IMR-90 (cell line): ENCODE data around the gene CADM1. TPM values are rescaled to one million over a fixed set of nuclear protein-coding genes. Genes with fewer than 3 reads are reported as not detected.

ENCODE experiments used
- ATAC-seq: fragments of 200-7000 bp; cut with Tn5 transposase; 2 replicates; pipeline ENCODE4 v1.9.1; 2020; ENCODE audit warnings: low read depth, mild to moderate bottlenecking, moderate library complexity
- BruUV-seq: library from RNA; stranded (reverse); fragments of 400-500 nt; replicated peaks from 2 replicates; lab custom pipeline; 2021; lab: Mats Ljungman, UMichigan
- CTCF ChIA-PET: fragments of 300-600 bp; formaldehyde crosslinking; extraction: SDS; loops from one replicate; lab custom pipeline; 2021; ENCODE audit warnings: antibody characterized with exemption; lab: Yijun Ruan, JAX
- POLR2A ChIA-PET: fragments of 300-600 bp; sonication (Branson Sonifier 250); formaldehyde crosslinking; loops from one replicate; lab custom pipeline; 2022; ENCODE audit warnings: antibody characterized with exemption; ENCODE audit not compliant: unreplicated experiment; lab: Charles Lee
- DNase-seq: peaks from one replicate; pipeline ENCODE4 v3.0.0; 2013
- H2AFZ ChIP-seq: replicated peaks from 2 replicates; pipeline ENCODE3; 2013; ENCODE audit warnings: low read length, mild to moderate bottlenecking; ENCODE audit not compliant: poor library complexity
- H2AK5ac ChIP-seq: 2 replicates; pipeline ENCODE4 v1.6.1; 2013; ENCODE audit warnings: low read depth, low read length, inconsistent platforms
- H2AK9ac ChIP-seq: replicated peaks from 2 replicates; pipeline ENCODE3; 2013; ENCODE audit warnings: mild to moderate bottlenecking, low read depth, low read length, moderate library complexity; ENCODE audit not compliant: poor library complexity
- H2BK120ac ChIP-seq: 2 replicates; pipeline ENCODE4 v1.6.1; 2013; ENCODE audit warnings: low read depth, low read length, inconsistent platforms
- H2BK15ac ChIP-seq: 3 replicates; pipeline ENCODE4 v1.6.1; 2013; ENCODE audit warnings: low read depth, low read length, inconsistent platforms
- H2BK20ac ChIP-seq: 2 replicates; pipeline ENCODE4 v1.6.1; 2013; ENCODE audit warnings: low read depth, mild to moderate bottlenecking, inconsistent platforms, low read length, moderate library complexity
- H2BK5ac ChIP-seq: 2 replicates; pipeline ENCODE4 v1.6.1; 2013; ENCODE audit warnings: mild to moderate bottlenecking, low read depth, low read length, inconsistent platforms; ENCODE audit not compliant: poor library complexity, severe bottlenecking
- H3K14ac ChIP-seq: replicated peaks from 2 replicates; pipeline ENCODE4 v1.6.1; 2013; ENCODE audit warnings: low read depth, low read length, inconsistent platforms
- H3K18ac ChIP-seq: 2 replicates; pipeline ENCODE4 v1.6.1; 2013; ENCODE audit warnings: low read depth, low read length, control low read depth
- H3K23ac ChIP-seq: 2 replicates; pipeline ENCODE4 v1.6.1; 2013; ENCODE audit warnings: low read depth, low read length, inconsistent platforms
- H3K27ac ChIP-seq: 2 replicates; pipeline ENCODE4 v1.5.1; 2013; ENCODE audit warnings: mild to moderate bottlenecking, control low read depth, low read length; ENCODE audit not compliant: insufficient read depth
- H3K27me3 ChIP-seq: 2 replicates; pipeline ENCODE4 v1.6.1; 2013; ENCODE audit warnings: low read length; ENCODE audit not compliant: control insufficient read depth, insufficient read depth
- H3K36me3 ChIP-seq: 2 replicates; pipeline ENCODE4 v1.6.1; 2013; ENCODE audit warnings: low read length, mixed read lengths; ENCODE audit not compliant: control insufficient read depth, insufficient read depth
- H3K4ac ChIP-seq: 2 replicates; pipeline ENCODE4 v1.6.1; 2013; ENCODE audit warnings: low read depth, low read length, inconsistent platforms
- H3K4me1 ChIP-seq: 2 replicates; pipeline ENCODE4 v1.6.1; 2013; ENCODE audit warnings: low read length, mixed read lengths; ENCODE audit not compliant: control insufficient read depth, insufficient read depth
- H3K4me2 ChIP-seq: 2 replicates; pipeline ENCODE4 v1.6.1; 2013; ENCODE audit warnings: low read depth, mild to moderate bottlenecking, control low read depth, low read length, moderate library complexity
- H3K4me3 ChIP-seq: 2 replicates; pipeline ENCODE4 v1.5.1; 2013; ENCODE audit warnings: low read depth, mild to moderate bottlenecking, control low read depth, low read length, moderate library complexity; ENCODE audit not compliant: insufficient read depth
- H3K56ac ChIP-seq: 2 replicates; pipeline ENCODE4 v1.6.1; 2013; ENCODE audit warnings: low read length, inconsistent platforms; ENCODE audit not compliant: insufficient read depth; ENCODE audit errors: extremely low read depth
- H3K79me1 ChIP-seq, 2 experiments: 2 replicates each; pipeline ENCODE4 v1.6.1; 2013; ENCODE audit warnings: low read length in 2 of 2, inconsistent platforms in 1 of 2, low read depth in 1 of 2
- H3K9ac ChIP-seq: 2 replicates; pipeline ENCODE4 v1.6.1; 2013; ENCODE audit warnings: low read depth, low read length, control low read depth
- H3K9me1 ChIP-seq: 2 replicates; pipeline ENCODE4 v1.6.1; 2013; ENCODE audit warnings: low read length, inconsistent platforms; ENCODE audit not compliant: insufficient read depth
- H3K9me3 ChIP-seq: 2 replicates; pipeline ENCODE4 v1.6.1; 2013; ENCODE audit warnings: low read length; ENCODE audit not compliant: control insufficient read depth, insufficient read depth
- H4K20me1 ChIP-seq: 2 replicates; pipeline ENCODE4 v1.6.1; 2013; ENCODE audit warnings: low read length, inconsistent platforms; ENCODE audit not compliant: insufficient read depth
- H4K5ac ChIP-seq: 2 replicates; pipeline ENCODE4 v1.6.1; 2013; ENCODE audit warnings: mild to moderate bottlenecking, low read depth, low read length, control low read depth
- H4K8ac ChIP-seq, 2 experiments: 2 replicates each; pipeline ENCODE4 v1.6.1; 2013; ENCODE audit warnings: low read depth in 2 of 2, low read length in 2 of 2, control low read depth in 1 of 2, inconsistent platforms in 1 of 2
- H4K91ac ChIP-seq: 2 replicates; pipeline ENCODE4 v1.6.1; 2013; ENCODE audit warnings: low read depth, low read length, inconsistent platforms; ENCODE audit not compliant: insufficient read depth
- BHLHE40 ChIP-seq: fragments of 150-350 bp; IDR thresholded peaks from 2 replicates; pipeline ENCODE4 v1.6.1; 2016; ENCODE audit warnings: mild to moderate bottlenecking, low read depth, low read length
- CEBPB ChIP-seq: IDR thresholded peaks from 2 replicates; pipeline ENCODE4 v1.6.1; 2012; ENCODE audit warnings: low read depth, low read length, improper control_type of control experiment
- CHD1 ChIP-seq: IDR thresholded peaks from 2 replicates; pipeline ENCODE4 v1.6.1; 2012; ENCODE audit warnings: low read depth, low read length, improper control_type of control experiment
- CTCF ChIP-seq: conservative IDR thresholded peaks from 2 replicates; pipeline ENCODE4 v1.5.1; 2012; ENCODE audit warnings: mild to moderate bottlenecking, low read depth, low read length, improper control_type of control experiment
- FOS ChIP-seq: fragments of 150-350 bp; IDR thresholded peaks from 2 replicates; pipeline ENCODE4 v1.6.1; 2016; ENCODE audit warnings: low read depth, low read length
- MAFK ChIP-seq: IDR thresholded peaks from 2 replicates; pipeline ENCODE4 v1.6.1; 2012; ENCODE audit warnings: low read depth, low read length, improper control_type of control experiment
- MAZ ChIP-seq: IDR thresholded peaks from 2 replicates; pipeline ENCODE4 v1.6.1; 2012; ENCODE audit warnings: low read depth, mild to moderate bottlenecking, low read length, improper control_type of control experiment, moderate library complexity, borderline replicate concordance
- MXI1 ChIP-seq: IDR thresholded peaks from 2 replicates; pipeline ENCODE4 v1.6.1; 2012; ENCODE audit warnings: low read depth, mild to moderate bottlenecking, low read length, moderate library complexity, borderline replicate concordance
- POLR2A ChIP-seq: IDR thresholded peaks from 2 replicates; pipeline ENCODE4 v1.6.1; 2012; ENCODE audit warnings: mild to moderate bottlenecking, low read depth, low read length
- RCOR1 ChIP-seq: IDR thresholded peaks from 2 replicates; pipeline ENCODE4 v1.6.1; 2012; ENCODE audit warnings: mild to moderate bottlenecking, low read length, improper control_type of control experiment; ENCODE audit not compliant: insufficient replicate concordance
- SMC3 ChIP-seq: fragments of 150-350 bp; IDR thresholded peaks from 2 replicates; pipeline ENCODE4 v1.6.1; 2016; ENCODE audit warnings: low read depth, mild to moderate bottlenecking, antibody characterized with exemption, low read length, moderate library complexity
- WGBS, 2 experiments: methylation state at CpG; one replicate each; pipeline versions ENCODE4 v1.1.5 to v1.1.7; 2013; ENCODE audit warnings: missing lambda C conversion rate in 2 of 2; ENCODE audit not compliant: insufficient read length in 1 of 2; ENCODE audit errors: extremely low coverage in 2 of 2; 5-methylcytosine and 5-hydroxymethylcytosine counted together
- dilution Hi-C: fragments of 300-500 bp; cut with HindIII; formaldehyde crosslinking; loops from one replicate; pipeline ENCODE4 v1.14.3; 2018; ENCODE audit warnings: low sequenced_read_pairs; ENCODE audit not compliant: unreplicated experiment
- in situ Hi-C: fragments of 300-500 bp; cut with MboI; formaldehyde crosslinking; loops from 3 replicates; pipeline ENCODE4 v1.14.3; 2019; ENCODE audit warnings: low sequenced_read_pairs, inconsistent platforms, mixed read lengths
- intact Hi-C: fragments of 100-400 bp; cut with micrococcal nuclease; formaldehyde crosslinking; loops from 2 replicates; pipeline ENCODE4 v1.10.0; 2022
- polyA plus RNA-seq, 3 experiments: library from polyadenylated mRNA; depleted of rRNA; stranded (reverse); fragments of >200 nt; gene quantifications; 2 replicates each; pipeline ENCODE4 v1.2.3, GENCODE V29; 2012; ENCODE audit warnings: low replicate concordance in 1 of 3
- total RNA-seq: library from RNA; depleted of rRNA; stranded (reverse); fragments of >200 nt; gene quantifications from 2 replicates; pipeline ENCODE4 v1.2.3, GENCODE V29; 2012
- TF ChIP-seq, protein P1 (sequence below): fragments of 150-350 bp; IDR thresholded peaks from 2 replicates; pipeline ENCODE4 v1.6.1; 2017; ENCODE audit warnings: mild to moderate bottlenecking, antibody characterized with exemption, low read length, low read depth
- TF ChIP-seq, protein P2 (sequence below): fragments of 150-350 bp; IDR thresholded peaks from 2 replicates; pipeline ENCODE4 v1.6.1; 2016; ENCODE audit warnings: low read depth, mild to moderate bottlenecking, low read length, moderate library complexity, borderline replicate concordance

CADM1 gene
- total and polyA plus RNA-seq, 2 of the 4 experiments (the other 2 are of a cell fraction), result 28.8 to 77.1 TPM

DNA sequence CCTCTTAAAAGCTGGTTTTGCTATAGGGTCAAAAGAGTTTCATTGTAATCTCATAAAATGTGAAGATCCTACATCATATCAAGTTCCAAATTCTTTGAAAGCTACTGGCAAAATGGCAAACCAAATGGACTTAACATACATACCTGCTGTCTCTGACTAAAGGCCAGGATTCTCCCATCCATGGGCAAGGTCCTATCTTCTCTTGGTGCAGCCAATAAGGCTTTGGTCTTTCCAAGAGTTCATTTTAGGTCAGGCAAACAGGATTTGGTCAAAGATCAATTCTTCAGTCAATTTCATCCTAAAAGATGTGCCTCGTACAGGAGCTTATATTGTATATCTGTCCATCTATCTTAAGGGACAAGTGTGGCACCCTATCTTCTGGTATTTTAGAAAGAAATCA lies 49.7 kb downstream of the CADM1 start:
- H4K8ac ChIP-seq, result no peak overlapping the region
- peaks cover 0 to 12% of the 10 kb centered on the region in 2 experiments; a peak in 2 of 4 replicates for H3K79me1 ChIP-seq
- H3K4me3 ChIP-seq, result no peak overlapping the region
- BruUV-seq, result no TSS peak
- H3K4ac ChIP-seq, result no peak overlapping the region
- no peaks in the 10 kb centered on the region for H3K36me3 ChIP-seq
- peaks cover 4% of the 10 kb centered on the region for H3K4me1 ChIP-seq
- in situ Hi-C loops, result no loop called here
- no peak overlapping the region for H3K9ac ChIP-seq
- no peak for DNase-seq
- no peak overlapping the region for H2BK15ac ChIP-seq
- no peak overlapping the region for H4K5ac ChIP-seq
- no peaks in the 10 kb centered on the region for H4K20me1 ChIP-seq
- no peak overlapping the region for H2AK9ac ChIP-seq
- no CpG with 5 or more reads among the region's 1 CpG for WGBS, 2 experiments
- H2AK5ac ChIP-seq, result no peak overlapping the region
- H4K91ac ChIP-seq, result no peak overlapping the region
- no peaks in the 10 kb centered on the region for H3K9me3 ChIP-seq
- H3K9me1 ChIP-seq, result no peaks in the 10 kb centered on the region
- dilution Hi-C loops, result no loop called here
- no peak overlapping the region for H2AFZ ChIP-seq
- intact Hi-C loops, result no loop called here
- no peak overlapping the region for H3K4me2 ChIP-seq
- POLR2A ChIA-PET, result no interaction called here
- CTCF ChIA-PET, result interaction anchor here (0.7 kb wide), 3 partner anchors 31 to 1053 kb away, joined by 3 to 4 read pairs (median 4); no protein-coding TSS in a partner anchor
- no peak overlapping the region for H3K56ac ChIP-seq
- H2BK120ac ChIP-seq, result no peak overlapping the region
- H3K14ac ChIP-seq, result no peak overlapping the region
- no peak overlapping the region for H3K23ac ChIP-seq
- H3K27ac ChIP-seq, result no peak overlapping the region
- no peak for ATAC-seq
- H2BK20ac ChIP-seq, result no peak overlapping the region
- H3K18ac ChIP-seq, result no peak overlapping the region
- no peak overlapping the region for H2BK5ac ChIP-seq
- no peaks in the 10 kb centered on the region for H3K27me3 ChIP-seq
- TF ChIP-seq MAFK (no peak), CTCF (no peak), BHLHE40 (no peak), CEBPB (no peak), FOS (no peak), MAZ (no peak), CHD1 (no peak), SMC3 (no peak), POLR2A (no peak), RCOR1 (no peak), MXI1 (no peak)
- TF ChIP-seq, protein P1, sequence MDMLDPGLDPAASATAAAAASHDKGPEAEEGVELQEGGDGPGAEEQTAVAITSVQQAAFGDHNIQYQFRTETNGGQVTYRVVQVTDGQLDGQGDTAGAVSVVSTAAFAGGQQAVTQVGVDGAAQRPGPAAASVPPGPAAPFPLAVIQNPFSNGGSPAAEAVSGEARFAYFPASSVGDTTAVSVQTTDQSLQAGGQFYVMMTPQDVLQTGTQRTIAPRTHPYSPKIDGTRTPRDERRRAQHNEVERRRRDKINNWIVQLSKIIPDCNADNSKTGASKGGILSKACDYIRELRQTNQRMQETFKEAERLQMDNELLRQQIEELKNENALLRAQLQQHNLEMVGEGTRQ, result no peak
- TF ChIP-seq, protein P2, sequence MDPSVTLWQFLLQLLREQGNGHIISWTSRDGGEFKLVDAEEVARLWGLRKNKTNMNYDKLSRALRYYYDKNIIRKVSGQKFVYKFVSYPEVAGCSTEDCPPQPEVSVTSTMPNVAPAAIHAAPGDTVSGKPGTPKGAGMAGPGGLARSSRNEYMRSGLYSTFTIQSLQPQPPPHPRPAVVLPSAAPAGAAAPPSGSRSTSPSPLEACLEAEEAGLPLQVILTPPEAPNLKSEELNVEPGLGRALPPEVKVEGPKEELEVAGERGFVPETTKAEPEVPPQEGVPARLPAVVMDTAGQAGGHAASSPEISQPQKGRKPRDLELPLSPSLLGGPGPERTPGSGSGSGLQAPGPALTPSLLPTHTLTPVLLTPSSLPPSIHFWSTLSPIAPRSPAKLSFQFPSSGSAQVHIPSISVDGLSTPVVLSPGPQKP, result no peak
